Prostate gland (tissue), 2 donors: ENCODE data around the gene ZNF506. TPM values are rescaled to one million over a fixed set of nuclear protein-coding genes. Genes with fewer than 3 reads are reported as not detected.
"Not testable (repeated sequence)": the region's sequence is repeated elsewhere in the genome, so short reads cannot be mapped to it uniquely, and the experiment has no call there.

ENCODE experiments used
- DNase-seq: peaks from one replicate; pipeline ENCODE4 v3.0.0-alpha.2; 2019; ENCODE audit warnings: low spot score
- H3K27ac ChIP-seq, 2 donors: fragments of 200-600 bp; sonication (generic); 2 replicates each; pipeline ENCODE4 v1.5.1; 2017 to 2019
- H3K27me3 ChIP-seq: fragments of 200-600 bp; sonication (generic); replicated peaks from 2 replicates; pipeline ENCODE4 v1.5.1; 2019; ENCODE audit not compliant: insufficient read depth
- H3K36me3 ChIP-seq, 2 donors: fragments of 200-600 bp; sonication (generic); 1 replicate in 1 of 2; 2 replicates in 1 of 2; pipeline versions ENCODE4 v1.5.1 to v1.8.1; 2017 to 2019
- H3K4me1 ChIP-seq: fragments of 200-600 bp; sonication (generic); replicated peaks from 2 replicates; pipeline ENCODE4 v1.5.1; 2019
- H3K4me3 ChIP-seq, 2 donors: fragments of 200-600 bp; sonication (generic); 2 replicates each; pipeline ENCODE4 v1.5.1; 2017 to 2019
- H3K9me3 ChIP-seq: fragments of 200-600 bp; sonication (generic); 2 replicates; pipeline ENCODE4 v1.5.1; 2017
- POLR2A ChIP-seq: fragments of 450-650 bp; IDR thresholded peaks from one replicate; pipeline ENCODE4 v1.6.1; 2016; ENCODE audit warnings: antibody characterized with exemption, mild to moderate bottlenecking
- POLR2AphosphoS5 ChIP-seq: sonication (generic); formaldehyde crosslinking; IDR thresholded peaks from one replicate; pipeline ENCODE4 v1.6.1; 2017; ENCODE audit warnings: antibody characterized with exemption
- whole genome bisulfite sequencing: methylation state at CpG from one replicate; pipeline ENCODE4 v1.1.5; 2018; 5-methylcytosine and 5-hydroxymethylcytosine counted together
- intact Hi-C: fragments of 100-400 bp; cut with DNase I; formaldehyde crosslinking; loops from one replicate; pipeline ENCODE4 v1.14.2; 2022
- total RNA-seq, 2 donors: library from RNA; depleted of rRNA; stranded (reverse); fragments of >200 nt; gene quantifications; one replicate each; pipeline ENCODE4 v1.1.0, GENCODE V29; 2016
- TF ChIP-seq, protein P1 (sequence below), 4 experiments: fragments of 200-600 bp in 2 of 4; fragments of 450-650 bp in 2 of 4; sonication (generic) in 2 of 4; IDR thresholded peaks; 1 replicate in 3 of 4; 2 replicates in 1 of 4; pipeline ENCODE4 v1.5.1; 2016 to 2019; ENCODE audit warnings: antibody characterized with exemption in 4 of 4, mild to moderate bottlenecking in 2 of 4, moderate library complexity in 2 of 4

ZNF506 gene
- total RNA-seq, 2 donors from 2014 or later: 35.7 to 37.2 TPM

DNA sequence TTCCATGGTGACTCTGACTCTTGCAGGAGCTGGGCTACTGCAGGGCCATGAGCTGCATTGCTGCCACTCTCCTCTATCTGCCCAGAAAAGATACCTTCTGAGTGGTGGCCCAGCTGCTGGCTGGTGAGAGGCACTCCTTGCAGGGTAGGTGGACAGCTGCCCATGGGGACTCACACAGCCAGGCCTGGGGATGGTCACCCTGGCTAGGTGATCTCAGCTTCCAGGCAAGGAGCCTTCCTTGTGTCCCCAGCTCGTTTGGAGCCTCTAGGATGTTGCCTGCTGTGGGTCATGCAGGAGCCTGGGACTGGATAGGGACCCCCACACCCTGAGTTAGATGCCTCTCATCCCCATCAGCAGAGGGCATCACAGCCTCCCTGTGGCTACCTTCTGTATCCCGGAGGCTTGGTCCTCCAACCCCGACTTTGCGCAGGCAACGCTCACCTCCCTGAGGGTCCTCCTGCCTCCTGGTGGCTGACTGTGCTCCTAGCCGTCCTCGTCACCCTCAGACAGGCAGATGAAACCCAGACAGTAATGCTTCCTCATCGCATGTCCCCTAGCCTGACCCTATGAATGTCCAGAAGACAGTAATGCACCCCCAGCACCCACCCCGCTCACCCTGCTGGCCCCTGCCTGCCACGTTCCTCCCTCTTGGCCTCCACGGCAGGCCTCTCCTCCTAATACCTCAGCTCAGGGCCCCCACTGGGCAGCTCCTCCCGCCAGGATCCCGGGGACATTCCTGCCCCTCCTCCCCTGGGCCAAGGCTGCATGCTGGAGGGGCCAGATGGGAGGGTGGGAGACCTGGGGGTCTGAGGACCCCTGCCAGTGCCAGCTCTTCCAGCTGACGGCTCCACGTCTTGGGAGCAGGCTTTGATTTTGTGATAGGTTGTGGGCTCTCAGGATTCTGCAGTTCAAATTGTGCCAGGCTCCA, 75.0 kb downstream of the ZNF506 start:
- H3K4me3 ChIP-seq: no peak overlapping the region
- no peaks in the 10 kb centered on the region for H3K9me3 ChIP-seq
- H3K36me3 ChIP-seq: no peaks in the 10 kb centered on the region
- H3K27me3 ChIP-seq: no peaks in the 10 kb centered on the region
- no peak for DNase-seq
- 57% methylated on average over 15 of the region's 15 CpGs for WGBS
- no peak overlapping the region for H3K27ac ChIP-seq
- intact Hi-C loops: no loop called here
- TF ChIP-seq POLR2AphosphoS5: no peak
- no peak for TF ChIP-seq POLR2A
- TF ChIP-seq, protein P1, sequence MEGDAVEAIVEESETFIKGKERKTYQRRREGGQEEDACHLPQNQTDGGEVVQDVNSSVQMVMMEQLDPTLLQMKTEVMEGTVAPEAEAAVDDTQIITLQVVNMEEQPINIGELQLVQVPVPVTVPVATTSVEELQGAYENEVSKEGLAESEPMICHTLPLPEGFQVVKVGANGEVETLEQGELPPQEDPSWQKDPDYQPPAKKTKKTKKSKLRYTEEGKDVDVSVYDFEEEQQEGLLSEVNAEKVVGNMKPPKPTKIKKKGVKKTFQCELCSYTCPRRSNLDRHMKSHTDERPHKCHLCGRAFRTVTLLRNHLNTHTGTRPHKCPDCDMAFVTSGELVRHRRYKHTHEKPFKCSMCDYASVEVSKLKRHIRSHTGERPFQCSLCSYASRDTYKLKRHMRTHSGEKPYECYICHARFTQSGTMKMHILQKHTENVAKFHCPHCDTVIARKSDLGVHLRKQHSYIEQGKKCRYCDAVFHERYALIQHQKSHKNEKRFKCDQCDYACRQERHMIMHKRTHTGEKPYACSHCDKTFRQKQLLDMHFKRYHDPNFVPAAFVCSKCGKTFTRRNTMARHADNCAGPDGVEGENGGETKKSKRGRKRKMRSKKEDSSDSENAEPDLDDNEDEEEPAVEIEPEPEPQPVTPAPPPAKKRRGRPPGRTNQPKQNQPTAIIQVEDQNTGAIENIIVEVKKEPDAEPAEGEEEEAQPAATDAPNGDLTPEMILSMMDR (IDR thresholded peaks at IDR 0.05): no peak
- H3K4me1 ChIP-seq: no peaks in the 10 kb centered on the region

DNA sequence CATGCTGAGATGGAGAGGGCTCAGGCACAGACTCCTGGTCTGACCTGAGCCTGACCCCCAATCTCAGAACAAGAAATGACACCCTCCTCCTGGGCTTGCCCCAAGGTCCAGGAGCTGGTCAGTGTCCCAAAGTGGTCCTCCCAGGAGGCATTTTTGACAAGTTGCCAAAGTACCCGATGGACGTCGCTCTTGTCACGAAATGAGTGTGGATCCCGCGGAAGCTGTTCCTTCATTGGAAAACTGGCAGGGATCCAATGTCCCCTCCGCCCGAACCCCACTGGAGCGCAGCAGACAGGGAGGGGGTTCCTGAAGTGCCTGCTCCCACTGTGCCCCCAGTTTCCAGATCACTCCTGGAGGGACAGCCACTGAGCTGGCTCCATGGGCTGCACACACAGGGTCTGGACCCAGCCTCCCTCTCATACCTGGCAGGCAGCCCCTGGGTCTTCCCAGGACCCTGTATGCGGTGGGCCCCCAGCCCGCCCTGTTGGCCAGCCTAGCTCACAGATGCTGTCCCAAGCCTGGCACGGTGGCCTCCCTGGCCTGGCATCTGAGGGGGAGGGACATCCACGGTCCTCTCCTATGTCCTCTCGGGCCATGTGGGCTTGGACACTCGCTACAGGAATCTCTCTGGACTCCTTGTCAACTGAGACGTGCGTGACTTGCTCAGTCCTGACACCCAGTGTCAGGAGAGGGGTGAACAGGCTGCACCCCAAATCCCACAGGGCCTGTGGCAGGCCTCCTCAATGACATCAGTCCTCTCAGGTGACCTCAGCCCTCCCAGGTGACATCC, 75.9 kb downstream of the ZNF506 start:
- intact Hi-C loops: no loop called here
- WGBS: 86% methylated on average over 16 of the region's 17 CpGs
- Histone ChIP-seq H3K9me3 (no peaks in the 10 kb centered on the region), H3K27me3 (no peaks in the 10 kb centered on the region), H3K36me3 (no peaks in the 10 kb centered on the region), H3K27ac (no peak overlapping the region), H3K4me1 (no peaks in the 10 kb centered on the region), H3K4me3 (no peak overlapping the region)
- TF ChIP-seq, protein P1 (IDR thresholded peaks at IDR 0.05): no peak
- TF ChIP-seq POLR2A: no peak
- no peak for TF ChIP-seq POLR2AphosphoS5
- no peak for DNase-seq

GRCh38 chr19:19744641-19745040, 76.9 kb downstream of the ZNF506 start:
- no peaks in the 10 kb centered on the region for H3K27me3 ChIP-seq
- 91% methylated on average over 17 of the region's 17 CpGs for WGBS
- no peak for DNase-seq
- H3K27ac ChIP-seq: no peak overlapping the region
- H3K9me3 ChIP-seq: no peaks in the 10 kb centered on the region
- no peaks in the 10 kb centered on the region for H3K4me1 ChIP-seq
- no peaks in the 10 kb centered on the region for H3K36me3 ChIP-seq
- intact Hi-C loops: no loop called here
- no peak for TF ChIP-seq POLR2A
- TF ChIP-seq, protein P1 (IDR thresholded peaks at IDR 0.05): no peak
- H3K4me3 ChIP-seq: no peak overlapping the region

DNA sequence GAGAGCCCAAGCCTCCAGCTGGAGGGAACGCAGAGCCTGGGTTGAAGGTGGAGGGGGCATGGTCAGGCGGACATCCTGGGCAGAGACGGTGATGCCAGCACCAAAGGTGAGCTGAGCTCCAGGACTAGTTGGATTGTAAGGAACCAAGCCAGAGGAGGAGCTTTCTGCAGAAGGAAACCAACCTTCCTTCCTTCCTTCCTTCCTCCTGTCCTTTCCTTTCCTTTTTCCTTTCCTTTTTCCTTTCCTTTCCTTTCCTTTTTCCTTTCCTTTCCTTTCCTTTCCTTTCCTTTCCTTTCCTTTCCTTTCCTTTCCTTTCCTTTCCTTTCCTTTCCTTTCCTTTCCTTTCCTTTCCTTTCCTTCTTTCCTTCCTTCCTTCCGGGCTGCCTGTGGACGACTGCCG, 77.6 kb downstream of the ZNF506 start:
- H3K4me3 ChIP-seq, H3K4me1 ChIP-seq, H3K27me3 ChIP-seq, H3K27ac ChIP-seq, H3K9me3 ChIP-seq, DNase-seq, H3K36me3 ChIP-seq, intact Hi-C loops: not testable (repeated sequence)
- WGBS: 94% methylated on average over 6 of the region's 6 CpGs

- Histone ChIP-seq H3K4me3 (no peak overlapping the region), H3K27ac (no peak overlapping the region), H3K4me1 (no peaks in the 10 kb centered on the region), H3K9me3 (no peaks in the 10 kb centered on the region), H3K27me3 (no peaks in the 10 kb centered on the region), H3K36me3 (no peaks in the 10 kb centered on the region)
- TF ChIP-seq POLR2A: no peak
- TF ChIP-seq POLR2AphosphoS5: no peak
- TF ChIP-seq, protein P1 (IDR thresholded peaks at IDR 0.05): no peak
- intact Hi-C loops: no loop called here
- WGBS: 81% methylated on average over 6 of the region's 6 CpGs
- no peak for DNase-seq
Observed at GRCh38 chr19:19743176-19743575, 78.4 kb downstream of the ZNF506 start.
